SK-N-MC (cell line): ENCODE measurements around the gene JAKMIP3.

Experiments
- EZH2 ChIP-seq: fragments of 200-600 bp; sonication (generic); IDR thresholded peaks from one replicate; pipeline ENCODE4 v1.6.1; 2017; ENCODE audit warnings: antibody characterized with exemption
- FOXP2 ChIP-seq: optimal IDR thresholded peaks from 2 replicates; pipeline ENCODE3; 2011; ENCODE audit warnings: mild to moderate bottlenecking, moderate library complexity; ENCODE audit not compliant: insufficient read depth; ENCODE audit errors: extremely low read length, control extremely low read depth
- POLR2AphosphoS5 ChIP-seq: IDR thresholded peaks from 2 replicates; pipeline ENCODE4 v1.6.1; 2012; ENCODE audit warnings: mild to moderate bottlenecking, low read depth, low read length, borderline replicate concordance

GRCh38 chr10:132058111-132058745, 7.5 kb upstream of the JAKMIP3 start:
- no peak for TF ChIP-seq EZH2
- no peak for TF ChIP-seq POLR2AphosphoS5
- TF ChIP-seq FOXP2 = no peak
